ENCODE data around the gene CGNL1.

GRCh38 chr15:57328479-57328878 is 47.8 kb upstream of the CGNL1 start:
- TF ChIP-seq CTCF (IDR thresholded peaks at IDR 0.05; ENCODE audit: insufficient read depth, low read depth, low read length) = no peak
- TF ChIP-seq EZH2 (IDR thresholded peaks at IDR 0.05; ENCODE audit: insufficient read depth, low read length) = no peak

All from astrocyte (in vitro differentiated cells and primary cell).